ENCODE results near the gene RNLS. TPM values are rescaled to one million over a fixed set of nuclear protein-coding genes. Genes with fewer than 3 reads are reported as not detected.

RNLS gene
- total RNA-seq, 4 donors from 2014 or later = 7.8 to 37.2 (median 26.2) TPM

GRCh38 chr10:88226071-88226659 lies 357.0 kb downstream of the RNLS start:
- TF ChIP-seq CTCF (IDR thresholded peaks at IDR 0.05) (no peak), POLR2A (IDR thresholded peaks at IDR 0.05) (no peak), EP300 (IDR thresholded peaks at IDR 0.05) (no peak)
- Histone ChIP-seq H3K4me1 (peaks cover 0 to 31% (median 8%) of the 10 kb centered on the region in 4 donors), H3K27ac (peak overlapping the region in 2 of 4 donors; percentile 65 to 78), H3K9me3 (no peaks in the 10 kb centered on the region), H3K4me3 (no peak overlapping the region), H3K36me3 (no peaks in the 10 kb centered on the region), H3K27me3 (no peaks in the 10 kb centered on the region)
- no peak for DNase-seq (ENCODE audit: low spot score in 2 of 2)
- WGBS, 2 donors = 24 to 40% methylated on average over 2 of the region's 2 CpGs

Small RNA genes lying within 50 kb of the gene (small RNA-seq; reads per million reads assigned to genes)
- gene AL353149.1 (not detected), gene RF00019 (not detected)

Other genes starting within 250 kb of the RNLS start
- under 1 TPM in 3 of 4 donors, not detected in 1; under 0.01 to 0.87 (median 0.42) TPM for gene LIPJ, start 3.4 kb upstream of the RNLS start, total RNA-seq
- gene LIPF, start 81.1 kb upstream of the RNLS start, total RNA-seq = not detected
- not detected for gene LIPK, start 122.9 kb upstream of the RNLS start, total RNA-seq
- gene LIPN, start 176.7 kb upstream of the RNLS start, total RNA-seq = not detected
- not detected for gene LIPM, start 219.4 kb upstream of the RNLS start, total RNA-seq

Measured in tibial nerve (tissue), 4 donors.